ENCODE measurements around the gene SIRT5.

The SIRT5 gene

DNA sequence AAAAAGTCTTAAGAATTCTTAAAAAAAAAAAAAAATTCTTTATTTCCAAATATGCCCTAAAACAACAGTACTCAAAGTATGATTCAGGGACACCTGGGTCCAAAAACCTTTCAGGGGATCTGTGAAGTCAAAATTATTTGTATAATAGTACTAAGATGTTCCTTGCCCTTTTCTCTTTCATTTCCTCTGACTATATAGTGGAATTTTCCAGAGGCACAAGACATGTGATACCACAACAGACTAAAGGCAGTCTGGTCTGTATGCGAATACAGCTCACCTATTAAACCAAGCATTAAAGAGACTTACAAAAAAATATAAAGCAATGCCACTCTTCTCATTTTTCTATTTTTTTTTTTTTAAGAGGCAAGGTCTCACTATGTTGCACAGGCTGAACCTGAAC lies 56.1 kb downstream of the SIRT5 start:
- TF ChIP-seq, protein P1, sequence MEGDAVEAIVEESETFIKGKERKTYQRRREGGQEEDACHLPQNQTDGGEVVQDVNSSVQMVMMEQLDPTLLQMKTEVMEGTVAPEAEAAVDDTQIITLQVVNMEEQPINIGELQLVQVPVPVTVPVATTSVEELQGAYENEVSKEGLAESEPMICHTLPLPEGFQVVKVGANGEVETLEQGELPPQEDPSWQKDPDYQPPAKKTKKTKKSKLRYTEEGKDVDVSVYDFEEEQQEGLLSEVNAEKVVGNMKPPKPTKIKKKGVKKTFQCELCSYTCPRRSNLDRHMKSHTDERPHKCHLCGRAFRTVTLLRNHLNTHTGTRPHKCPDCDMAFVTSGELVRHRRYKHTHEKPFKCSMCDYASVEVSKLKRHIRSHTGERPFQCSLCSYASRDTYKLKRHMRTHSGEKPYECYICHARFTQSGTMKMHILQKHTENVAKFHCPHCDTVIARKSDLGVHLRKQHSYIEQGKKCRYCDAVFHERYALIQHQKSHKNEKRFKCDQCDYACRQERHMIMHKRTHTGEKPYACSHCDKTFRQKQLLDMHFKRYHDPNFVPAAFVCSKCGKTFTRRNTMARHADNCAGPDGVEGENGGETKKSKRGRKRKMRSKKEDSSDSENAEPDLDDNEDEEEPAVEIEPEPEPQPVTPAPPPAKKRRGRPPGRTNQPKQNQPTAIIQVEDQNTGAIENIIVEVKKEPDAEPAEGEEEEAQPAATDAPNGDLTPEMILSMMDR (conservative IDR thresholded peaks at IDR 0.05; ENCODE audit: control insufficient read depth, insufficient read depth, low read depth, low read length): no peak
- DNase-seq (ENCODE audit: low read depth): no peak

DNA sequence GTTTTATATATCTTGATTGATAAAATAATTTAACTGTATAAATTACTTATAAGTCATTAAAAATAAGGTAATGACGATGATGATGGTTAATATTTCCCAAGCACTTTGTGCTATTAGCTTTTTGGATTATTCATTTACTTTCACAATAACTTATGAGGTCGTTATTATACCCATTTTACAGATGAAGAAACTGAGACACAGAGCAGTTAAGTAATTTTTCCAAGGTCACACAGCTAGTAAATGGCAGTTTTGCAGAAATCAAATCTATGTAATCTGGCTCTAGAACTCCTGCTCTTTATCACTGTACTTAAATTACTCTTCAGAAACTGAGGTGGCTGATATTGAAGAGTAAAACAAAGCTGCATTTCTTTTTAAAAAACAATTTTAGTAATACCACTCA lies 58.9 kb downstream of the SIRT5 start:
- TF ChIP-seq, protein P1 (conservative IDR thresholded peaks at IDR 0.05; ENCODE audit: control insufficient read depth, insufficient read depth, low read depth, low read length): no peak
- no peak overlapping the region for H3K4me3 ChIP-seq (ENCODE audit: control insufficient read depth, low read depth, low read length)
- no peak for DNase-seq (ENCODE audit: low read depth)

More for the DNA sequence above, 56.1 kb downstream of the SIRT5 start:
- no peak overlapping the region for H3K4me3 ChIP-seq (ENCODE audit: control insufficient read depth, low read depth, low read length)

DNA sequence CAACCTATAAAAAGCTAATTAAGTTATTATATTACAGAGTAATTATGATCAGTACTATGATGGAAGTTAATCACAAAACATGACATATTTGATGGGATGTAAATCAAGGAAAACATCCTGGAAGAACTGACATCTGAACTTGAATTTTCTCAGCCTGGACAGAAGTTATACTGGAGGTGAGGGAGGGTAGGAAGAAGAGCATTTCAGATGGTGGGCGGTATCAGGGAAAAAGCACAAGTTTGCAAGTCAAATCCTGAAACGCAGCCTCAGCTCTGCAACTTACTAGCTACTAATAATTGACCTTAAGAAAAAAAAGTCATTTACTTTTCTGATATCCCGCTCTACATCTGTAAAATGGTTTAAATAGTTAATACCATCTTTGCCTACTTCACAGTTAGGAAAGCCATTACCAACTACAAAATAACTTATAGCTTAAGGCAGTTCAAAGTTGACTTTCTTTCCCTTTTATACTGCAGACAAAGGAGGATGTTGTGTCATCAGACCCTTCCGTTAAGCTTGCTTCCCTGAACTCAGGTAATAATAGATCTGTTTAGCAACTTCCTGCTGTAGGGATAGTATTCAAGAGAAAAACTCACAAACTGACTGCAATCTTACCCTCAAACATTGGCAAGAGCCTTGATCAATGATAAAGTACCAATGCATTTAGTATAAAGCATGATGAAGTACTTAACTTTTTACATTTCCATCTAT lies 61.7 kb downstream of the SIRT5 start:
- H3K4me3 ChIP-seq (ENCODE audit: control insufficient read depth, low read depth, low read length): no peak overlapping the region
- TF ChIP-seq, protein P1 (conservative IDR thresholded peaks at IDR 0.05; ENCODE audit: control insufficient read depth, insufficient read depth, low read depth, low read length): no peak
- no peak for DNase-seq (ENCODE audit: low read depth)

DNA sequence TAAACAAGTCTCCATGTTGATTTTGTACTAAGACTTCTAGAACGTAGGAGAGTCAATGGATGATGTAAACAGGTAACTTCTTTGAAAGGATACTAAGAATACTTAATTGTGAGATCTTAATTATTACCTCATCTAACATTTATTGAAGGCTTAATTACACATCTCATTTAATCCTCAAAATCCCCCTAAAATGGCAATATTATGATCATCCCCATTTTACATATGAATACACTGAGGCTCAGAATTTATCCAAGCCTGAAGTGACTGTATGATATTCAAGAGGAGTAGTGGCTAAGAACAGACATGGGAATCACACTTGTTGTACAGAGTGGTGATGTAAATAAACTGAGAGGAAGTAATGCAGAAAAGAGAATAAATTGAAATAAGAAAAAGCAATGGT lies 63.6 kb downstream of the SIRT5 start:
- DNase-seq (ENCODE audit: low read depth): no peak
- H3K4me3 ChIP-seq (ENCODE audit: control insufficient read depth, low read depth, low read length): no peak overlapping the region
- TF ChIP-seq, protein P1 (conservative IDR thresholded peaks at IDR 0.05; ENCODE audit: control insufficient read depth, insufficient read depth, low read depth, low read length): no peak

DNA sequence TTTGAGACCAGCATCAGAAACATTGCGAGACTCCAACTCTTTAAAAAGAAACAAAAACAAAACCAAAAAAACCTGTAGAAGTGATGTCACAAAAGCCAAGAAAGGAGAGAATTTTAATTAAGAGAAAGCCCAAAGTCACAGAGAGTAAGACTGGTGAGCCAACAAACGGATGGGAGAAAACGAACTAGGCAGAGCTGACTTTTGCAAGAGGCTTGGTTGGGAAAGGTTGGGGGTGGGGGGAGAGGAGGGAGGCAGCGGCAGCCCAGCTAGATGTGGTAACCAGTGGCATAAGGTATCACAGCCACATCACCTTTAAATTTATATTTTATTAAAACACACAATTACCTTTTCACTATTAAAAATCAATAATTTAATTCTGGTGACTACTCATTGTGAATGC lies 64.2 kb downstream of the SIRT5 start:
- TF ChIP-seq, protein P1 (conservative IDR thresholded peaks at IDR 0.05; ENCODE audit: control insufficient read depth, insufficient read depth, low read depth, low read length): no peak
- DNase-seq (ENCODE audit: low read depth): no peak
- H3K4me3 ChIP-seq (ENCODE audit: control insufficient read depth, low read depth, low read length): no peak overlapping the region

DNA sequence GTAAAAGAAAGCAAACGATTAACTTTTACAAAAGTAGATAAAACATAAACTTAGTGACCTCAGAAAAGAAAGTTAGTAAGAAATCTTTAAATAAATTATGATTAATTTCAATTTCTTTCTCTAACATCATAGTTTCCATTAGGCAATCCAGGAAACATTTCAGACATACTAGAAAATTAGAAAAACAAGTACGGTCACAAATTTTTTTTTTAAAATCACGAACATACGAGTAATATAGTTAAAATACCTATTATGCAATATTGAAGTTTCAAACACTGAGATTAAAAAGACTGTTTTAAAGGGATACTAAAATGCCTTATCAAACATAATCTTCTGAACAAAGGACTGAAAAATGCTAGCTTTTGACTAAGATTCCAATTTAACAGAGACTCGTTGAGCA lies 66.9 kb downstream of the SIRT5 start:
- TF ChIP-seq, protein P1 (conservative IDR thresholded peaks at IDR 0.05; ENCODE audit: control insufficient read depth, insufficient read depth, low read depth, low read length): no peak
- DNase-seq (ENCODE audit: low read depth): peak; percentile 5
- H3K4me3 ChIP-seq (ENCODE audit: control insufficient read depth, low read depth, low read length): no peak overlapping the region

Measured in fibroblast of mammary gland (primary cell).